ENCODE results near the gene MIDN.

Gene MIDN

GRCh38 chr19:1284979-1285736 lies 36.8 kb downstream of the MIDN start:
- H3K4me2 ChIP-seq (ENCODE audit: low read length) = no peak overlapping the region
- H3K4me1 ChIP-seq (ENCODE audit: insufficient read depth, low read length, severe bottlenecking) = no peaks in the 10 kb centered on the region
- no peaks in the 10 kb centered on the region for H3K9me3 ChIP-seq (ENCODE audit: low read length)
- H3F3A ChIP-seq (ENCODE audit: insufficient read depth, low read length) = no peaks in the 10 kb centered on the region
- 0 out of 2 replicates have a peak, but pooled peaks cover 17% of the 10 kb centered on the region for H3K27me3 ChIP-seq (ENCODE audit: insufficient read depth, low read length)
- H2AFZ ChIP-seq (ENCODE audit: low read length) = no peak overlapping the region
- H3K9ac ChIP-seq (ENCODE audit: low read length) = no peak overlapping the region
- H3K36me3 ChIP-seq (ENCODE audit: insufficient read depth, low read length) = peaks cover 9% of the 10 kb centered on the region; the same call in 1 of the 2 replicates
- no peak overlapping the region for H3K27ac ChIP-seq (ENCODE audit: low read depth, low read length, poor library complexity, severe bottlenecking)
- TF ChIP-seq, protein P1, sequence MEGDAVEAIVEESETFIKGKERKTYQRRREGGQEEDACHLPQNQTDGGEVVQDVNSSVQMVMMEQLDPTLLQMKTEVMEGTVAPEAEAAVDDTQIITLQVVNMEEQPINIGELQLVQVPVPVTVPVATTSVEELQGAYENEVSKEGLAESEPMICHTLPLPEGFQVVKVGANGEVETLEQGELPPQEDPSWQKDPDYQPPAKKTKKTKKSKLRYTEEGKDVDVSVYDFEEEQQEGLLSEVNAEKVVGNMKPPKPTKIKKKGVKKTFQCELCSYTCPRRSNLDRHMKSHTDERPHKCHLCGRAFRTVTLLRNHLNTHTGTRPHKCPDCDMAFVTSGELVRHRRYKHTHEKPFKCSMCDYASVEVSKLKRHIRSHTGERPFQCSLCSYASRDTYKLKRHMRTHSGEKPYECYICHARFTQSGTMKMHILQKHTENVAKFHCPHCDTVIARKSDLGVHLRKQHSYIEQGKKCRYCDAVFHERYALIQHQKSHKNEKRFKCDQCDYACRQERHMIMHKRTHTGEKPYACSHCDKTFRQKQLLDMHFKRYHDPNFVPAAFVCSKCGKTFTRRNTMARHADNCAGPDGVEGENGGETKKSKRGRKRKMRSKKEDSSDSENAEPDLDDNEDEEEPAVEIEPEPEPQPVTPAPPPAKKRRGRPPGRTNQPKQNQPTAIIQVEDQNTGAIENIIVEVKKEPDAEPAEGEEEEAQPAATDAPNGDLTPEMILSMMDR (IDR thresholded peaks at IDR 0.05; ENCODE audit: low read length) = no peak
- no peak for TF ChIP-seq EZH2 (IDR thresholded peaks at IDR 0.05; ENCODE audit: borderline replicate concordance, low read length)
- H3K4me3 ChIP-seq (ENCODE audit: low read depth, low read length, poor library complexity, severe bottlenecking) = no peak overlapping the region
- no peaks in the 10 kb centered on the region for H4K20me1 ChIP-seq (ENCODE audit: insufficient read depth, low read length)
- no peaks in the 10 kb centered on the region for H3K79me2 ChIP-seq (ENCODE audit: insufficient read depth, low read length)
- no peaks in the 10 kb centered on the region for H3K9me2 ChIP-seq (ENCODE audit: low read depth, low read length)

- peaks cover 2% of the 10 kb centered on the region; the same call in 1 of the 2 replicates for H3K36me3 ChIP-seq (ENCODE audit: insufficient read depth, low read length)
- H3K27me3 ChIP-seq (ENCODE audit: insufficient read depth, low read length) = 0 out of 2 replicates have a peak, but pooled peaks cover 17% of the 10 kb centered on the region
- no peak within 1 kb of the TSS for H3K4me3 ChIP-seq (ENCODE audit: low read depth, low read length, poor library complexity, severe bottlenecking)
- H2AFZ ChIP-seq (ENCODE audit: low read length) = no peak within 1 kb of the TSS
- H3K4me2 ChIP-seq (ENCODE audit: low read length) = no peak within 1 kb of the TSS
- H3K9me2 ChIP-seq (ENCODE audit: low read depth, low read length) = no peaks in the 10 kb centered on the region
- no peak within 1 kb of the TSS for H3K9ac ChIP-seq (ENCODE audit: low read length)
- no peak within 1 kb of the TSS for H3K27ac ChIP-seq (ENCODE audit: low read depth, low read length, poor library complexity, severe bottlenecking)
- H3K79me2 ChIP-seq (ENCODE audit: insufficient read depth, low read length) = no peaks in the 10 kb centered on the region
- no peaks in the 10 kb centered on the region for H3K9me3 ChIP-seq (ENCODE audit: low read length)
- TF ChIP-seq, protein P1 (IDR thresholded peaks at IDR 0.05; ENCODE audit: low read length) = no peak
- no peak for TF ChIP-seq EZH2 (IDR thresholded peaks at IDR 0.05; ENCODE audit: borderline replicate concordance, low read length)
- H3F3A ChIP-seq (ENCODE audit: insufficient read depth, low read length) = no peaks in the 10 kb centered on the region
- no peaks in the 10 kb centered on the region for H4K20me1 ChIP-seq (ENCODE audit: insufficient read depth, low read length)
- H3K4me1 ChIP-seq (ENCODE audit: insufficient read depth, low read length, severe bottlenecking) = no peaks in the 10 kb centered on the region
Observed at GRCh38 chr19:1285737-1286360, 37.5 kb downstream of the MIDN start, which contains the start of gene EFNA2. TSS of gene EFNA2 (plus strand) at chr19:1285873. CDS start at chr19:1286169, 296 bp downstream.

- H3K9me2 ChIP-seq (ENCODE audit: low read depth, low read length) = no peaks in the 10 kb centered on the region
- H3K36me3 ChIP-seq (ENCODE audit: insufficient read depth, low read length) = no peaks in the 10 kb centered on the region
- no peaks in the 10 kb centered on the region for H3K4me1 ChIP-seq (ENCODE audit: insufficient read depth, low read length, severe bottlenecking)
- no peak overlapping the region for H3K27ac ChIP-seq (ENCODE audit: low read depth, low read length, poor library complexity, severe bottlenecking)
- no peak overlapping the region for H2AFZ ChIP-seq (ENCODE audit: low read length)
- no peaks in the 10 kb centered on the region for H3F3A ChIP-seq (ENCODE audit: insufficient read depth, low read length)
- 0 out of 2 replicates have a peak, but pooled peaks cover 17% of the 10 kb centered on the region for H3K27me3 ChIP-seq (ENCODE audit: insufficient read depth, low read length)
- TF ChIP-seq, protein P1 (IDR thresholded peaks at IDR 0.05; ENCODE audit: low read length) = no peak
- no peak for TF ChIP-seq EZH2 (IDR thresholded peaks at IDR 0.05; ENCODE audit: borderline replicate concordance, low read length)
- no peaks in the 10 kb centered on the region for H3K79me2 ChIP-seq (ENCODE audit: insufficient read depth, low read length)
- no peaks in the 10 kb centered on the region for H4K20me1 ChIP-seq (ENCODE audit: insufficient read depth, low read length)
- no peak overlapping the region for H3K4me3 ChIP-seq (ENCODE audit: low read depth, low read length, poor library complexity, severe bottlenecking)
- H3K9ac ChIP-seq (ENCODE audit: low read length) = no peak overlapping the region
- no peaks in the 10 kb centered on the region for H3K9me3 ChIP-seq (ENCODE audit: low read length)
- no peak overlapping the region for H3K4me2 ChIP-seq (ENCODE audit: low read length)
Observed at GRCh38 chr19:1286487-1287353, 38.3 kb downstream of the MIDN start.
